ENCODE results near the gene DGAT2.

DNA sequence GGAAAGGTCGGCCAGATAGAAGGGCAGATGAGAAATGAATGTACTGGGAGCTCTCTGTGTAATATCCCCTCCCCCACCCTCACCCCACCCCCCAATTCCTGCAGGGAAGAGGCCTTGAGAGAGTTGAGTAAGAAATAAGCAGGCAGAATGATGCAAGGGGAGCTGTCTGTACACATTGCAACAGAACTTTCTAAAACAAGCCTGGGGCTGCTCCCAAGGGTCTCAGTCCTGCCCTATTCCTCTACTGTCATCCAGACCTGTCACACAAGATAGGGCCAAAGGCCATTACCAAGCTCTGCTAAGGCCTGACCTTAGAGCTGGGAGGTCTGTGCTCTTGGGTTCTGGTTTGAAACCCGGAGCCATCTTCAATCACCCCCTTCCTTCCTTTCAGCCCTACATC, 5.7 kb upstream of the DGAT2 start:
- TF ChIP-seq, protein P1, sequence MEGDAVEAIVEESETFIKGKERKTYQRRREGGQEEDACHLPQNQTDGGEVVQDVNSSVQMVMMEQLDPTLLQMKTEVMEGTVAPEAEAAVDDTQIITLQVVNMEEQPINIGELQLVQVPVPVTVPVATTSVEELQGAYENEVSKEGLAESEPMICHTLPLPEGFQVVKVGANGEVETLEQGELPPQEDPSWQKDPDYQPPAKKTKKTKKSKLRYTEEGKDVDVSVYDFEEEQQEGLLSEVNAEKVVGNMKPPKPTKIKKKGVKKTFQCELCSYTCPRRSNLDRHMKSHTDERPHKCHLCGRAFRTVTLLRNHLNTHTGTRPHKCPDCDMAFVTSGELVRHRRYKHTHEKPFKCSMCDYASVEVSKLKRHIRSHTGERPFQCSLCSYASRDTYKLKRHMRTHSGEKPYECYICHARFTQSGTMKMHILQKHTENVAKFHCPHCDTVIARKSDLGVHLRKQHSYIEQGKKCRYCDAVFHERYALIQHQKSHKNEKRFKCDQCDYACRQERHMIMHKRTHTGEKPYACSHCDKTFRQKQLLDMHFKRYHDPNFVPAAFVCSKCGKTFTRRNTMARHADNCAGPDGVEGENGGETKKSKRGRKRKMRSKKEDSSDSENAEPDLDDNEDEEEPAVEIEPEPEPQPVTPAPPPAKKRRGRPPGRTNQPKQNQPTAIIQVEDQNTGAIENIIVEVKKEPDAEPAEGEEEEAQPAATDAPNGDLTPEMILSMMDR (IDR thresholded peaks at IDR 0.05), result no peak
- no peak for TF ChIP-seq FOXJ3 (CRISPR knock-in tag; IDR thresholded peaks at IDR 0.05; ENCODE audit: borderline replicate concordance)
- TF ChIP-seq ZNF416 (CRISPR knock-in tag; IDR thresholded peaks at IDR 0.05), result no peak
- TF ChIP-seq, protein P2, sequence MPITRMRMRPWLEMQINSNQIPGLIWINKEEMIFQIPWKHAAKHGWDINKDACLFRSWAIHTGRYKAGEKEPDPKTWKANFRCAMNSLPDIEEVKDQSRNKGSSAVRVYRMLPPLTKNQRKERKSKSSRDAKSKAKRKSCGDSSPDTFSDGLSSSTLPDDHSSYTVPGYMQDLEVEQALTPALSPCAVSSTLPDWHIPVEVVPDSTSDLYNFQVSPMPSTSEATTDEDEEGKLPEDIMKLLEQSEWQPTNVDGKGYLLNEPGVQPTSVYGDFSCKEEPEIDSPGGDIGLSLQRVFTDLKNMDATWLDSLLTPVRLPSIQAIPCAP (CRISPR knock-in tag; IDR thresholded peaks at IDR 0.05), result no peak
- no peak for TF ChIP-seq CBFB (CRISPR knock-in tag; IDR thresholded peaks at IDR 0.05; ENCODE audit: low read depth)
- TF ChIP-seq HMGXB4 (CRISPR knock-in tag; IDR thresholded peaks at IDR 0.05), result no peak
- no peak for TF ChIP-seq GRHL2 (CRISPR knock-in tag; IDR thresholded peaks at IDR 0.05; ENCODE audit: insufficient replicate concordance, severe bottlenecking)
- TF ChIP-seq TEAD1 (CRISPR knock-in tag; IDR thresholded peaks at IDR 0.05), result no peak
- TF ChIP-seq NR3C1 (CRISPR knock-in tag; conservative IDR thresholded peaks at IDR 0.05; ENCODE audit: low read depth), result no peak
- TF ChIP-seq TEAD4 (CRISPR knock-in tag; IDR thresholded peaks at IDR 0.05), result no peak

Measured in WTC11 (cell line).